GM12864 (cell line): ENCODE measurements around the gene MISP.
"Not testable (repeated sequence)": the region's sequence is repeated elsewhere in the genome, so short reads cannot be mapped to it uniquely, and the experiment has no call there.

Experiments used
- DNase-seq: peaks from one replicate; pipeline ENCODE4 v3.0.0-alpha.2; 2011; ENCODE audit warnings: low read depth
- H3K4me3 ChIP-seq: 2 replicates; pipeline ENCODE4 v1.5.1; 2011; ENCODE audit warnings: mild to moderate bottlenecking, low read depth, low read length, control low read depth
- CTCF ChIP-seq: IDR thresholded peaks from 2 replicates; pipeline ENCODE4 v1.5.1; 2011; ENCODE audit warnings: low read depth, mild to moderate bottlenecking, moderate library complexity, low read length, control low read depth, inconsistent platforms; ENCODE audit errors: missing control alignments

MISP gene

GRCh38 chr19:732148-733069, 18.5 kb upstream of the MISP start:
- TF ChIP-seq CTCF, result no peak
- no peak overlapping the region for H3K4me3 ChIP-seq
- DNase-seq, result no peak

GRCh38 chr19:734716-735115, 16.2 kb upstream of the MISP start:
- DNase-seq, result no peak
- no peak overlapping the region for H3K4me3 ChIP-seq
- TF ChIP-seq CTCF, result no peak

GRCh38 chr19:736125-736524, 14.8 kb upstream of the MISP start:
- no peak overlapping the region for H3K4me3 ChIP-seq
- no peak for DNase-seq
- no peak for TF ChIP-seq CTCF

GRCh38 chr19:737591-738093, 13.3 kb upstream of the MISP start:
- H3K4me3 ChIP-seq, result no peak overlapping the region
- peak; percentile 73 for TF ChIP-seq CTCF
- DNase-seq, result no peak

GRCh38 chr19:738509-739128, 12.3 kb upstream of the MISP start:
- H3K4me3 ChIP-seq, result no peak overlapping the region
- no peak for TF ChIP-seq CTCF
- no peak for DNase-seq

GRCh38 chr19:739998-740715, 10.8 kb upstream of the MISP start:
- TF ChIP-seq CTCF, result no peak
- DNase-seq, result no peak

GRCh38 chr19:740816-741505, 10.0 kb upstream of the MISP start:
- H3K4me3 ChIP-seq, DNase-seq: not testable (repeated sequence)

More at GRCh38 chr19:739998-740715, 10.8 kb upstream of the MISP start:
- no peak overlapping the region for H3K4me3 ChIP-seq
